HG03064 (cell line): ENCODE results near the gene PPARD.
"Not testable (repeated sequence)": the region's sequence is repeated elsewhere in the genome, so short reads cannot be mapped to it uniquely, and the experiment has no call there.

Experiments
- ATAC-seq: cut with Tn5 transposase; IDR thresholded peaks from one replicate; pipeline ENCODE4 v1.9.1; 2021; ENCODE audit warnings: low read depth; ENCODE audit not compliant: unreplicated experiment

The PPARD gene

GRCh38 chr6:35432291-35432690 is 89.9 kb downstream of the PPARD start:
- no peak for ATAC-seq

- not testable (repeated sequence) for ATAC-seq
These were observed 90.3 kb downstream of the PPARD start for GRCh38 chr6:35432702-35433101.

- no peak for ATAC-seq
These were observed 92.9 kb downstream of the PPARD start for GRCh38 chr6:35435074-35435837.

GRCh38 chr6:35436071-35436857 is 93.9 kb downstream of the PPARD start:
- no peak for ATAC-seq

- not testable (repeated sequence) for ATAC-seq
These were observed 96.2 kb downstream of the PPARD start for GRCh38 chr6:35438378-35439065.

GRCh38 chr6:35439308-35439707 is 97.0 kb downstream of the PPARD start:
- ATAC-seq = no peak

- no peak for ATAC-seq
These were observed 98.8 kb downstream of the PPARD start for GRCh38 chr6:35441205-35441604.

GRCh38 chr6:35441642-35442041 is 99.3 kb downstream of the PPARD start:
- no peak for ATAC-seq

- no peak for ATAC-seq
These were observed 100.3 kb downstream of the PPARD start for GRCh38 chr6:35442693-35443092.

- ATAC-seq = no peak
These were observed 101.1 kb downstream of the PPARD start for GRCh38 chr6:35443341-35444030.

GRCh38 chr6:35445691-35446090 is 103.3 kb downstream of the PPARD start:
- no peak for ATAC-seq

GRCh38 chr6:35448191-35448590 is 105.8 kb downstream of the PPARD start:
- no peak for ATAC-seq

- ATAC-seq = no peak
These were observed 107.0 kb downstream of the PPARD start for GRCh38 chr6:35449287-35449881.

GRCh38 chr6:35451354-35452182 is 109.2 kb downstream of the PPARD start:
- ATAC-seq = no peak

GRCh38 chr6:35452183-35453090 is 110.1 kb downstream of the PPARD start, which contains the start of gene FANCE:
TSS of gene FANCE (plus strand) at chr6:35452338. CDS start at chr6:35452546, 208 bp downstream.
- ATAC-seq = peak; percentile 88

- no peak for ATAC-seq
These were observed 110.9 kb downstream of the PPARD start for GRCh38 chr6:35453236-35453635.

- ATAC-seq = no peak
These were observed 112.2 kb downstream of the PPARD start for GRCh38 chr6:35454391-35455110.

- ATAC-seq = no peak
These were observed 115.5 kb downstream of the PPARD start for GRCh38 chr6:35457907-35458306.
